Stimulated activated CD4-positive, alpha-beta T cell treated with anti-CD3 and anti-CD28 coated beads, Interleukin-4, amount 100 ng/mL, for 24 hours (primary cell): ENCODE results near the gene CPXM2.

Experiments used
- DNase-seq: peaks from one replicate; pipeline ENCODE4 v3.0.0-alpha.2; 2020

Gene CPXM2

GRCh38 chr10:123868038-123869019 lies 23.3 kb downstream of the CPXM2 start:
- no peak for DNase-seq

- no peak for DNase-seq
These were observed 25.7 kb downstream of the CPXM2 start for GRCh38 chr10:123865880-123866279.

GRCh38 chr10:123865350-123865749 lies 26.3 kb downstream of the CPXM2 start:
- DNase-seq = no peak

GRCh38 chr10:123864923-123865322 lies 26.7 kb downstream of the CPXM2 start:
- no peak for DNase-seq

GRCh38 chr10:123863721-123864482 lies 27.7 kb downstream of the CPXM2 start:
- no peak for DNase-seq

GRCh38 chr10:123863183-123863575 lies 28.4 kb downstream of the CPXM2 start:
- no peak for DNase-seq

- no peak for DNase-seq
These were observed 29.0 kb downstream of the CPXM2 start for GRCh38 chr10:123862421-123863182.

- DNase-seq = no peak
These were observed 30.8 kb downstream of the CPXM2 start for GRCh38 chr10:123860856-123861255.

- DNase-seq = no peak
These were observed 31.4 kb downstream of the CPXM2 start for GRCh38 chr10:123860209-123860608.

GRCh38 chr10:123859653-123860050 lies 32.0 kb downstream of the CPXM2 start:
- no peak for DNase-seq

- DNase-seq = no peak
These were observed 32.5 kb downstream of the CPXM2 start for GRCh38 chr10:123858907-123859652.

GRCh38 chr10:123858077-123858681 lies 33.4 kb downstream of the CPXM2 start:
- no peak for DNase-seq

- no peak for DNase-seq
These were observed 34.0 kb downstream of the CPXM2 start for GRCh38 chr10:123857616-123858015.

- no peak for DNase-seq
These were observed 36.5 kb downstream of the CPXM2 start for GRCh38 chr10:123855008-123855684.

GRCh38 chr10:123854498-123854897 lies 37.1 kb downstream of the CPXM2 start:
- DNase-seq = no peak

- no peak for DNase-seq
These were observed 37.6 kb downstream of the CPXM2 start for GRCh38 chr10:123854003-123854402.

GRCh38 chr10:123852411-123852951 lies 39.1 kb downstream of the CPXM2 start:
- DNase-seq = no peak

GRCh38 chr10:123848564-123849457 lies 42.8 kb downstream of the CPXM2 start:
- DNase-seq = no peak

GRCh38 chr10:123847686-123848432 lies 43.7 kb downstream of the CPXM2 start:
- no peak for DNase-seq
